Duodenal mucosa (tissue), 2 donors: ENCODE data around the gene TCERG1.
"Not testable (repeated sequence)": the region's sequence is repeated elsewhere in the genome, so short reads cannot be mapped to it uniquely, and the experiment has no call there.

Source experiments
- H3K27ac ChIP-seq: one replicate; pipeline ENCODE4 v1.7.0; 2013; ENCODE audit warnings: low read depth, low read length
- H3K27me3 ChIP-seq, 2 donors: one replicate each; pipeline ENCODE4 v1.7.0; 2013; ENCODE audit warnings: low read length in 2 of 2, control low read depth in 1 of 2; ENCODE audit not compliant: insufficient read depth in 2 of 2, control insufficient read depth in 1 of 2
- H3K36me3 ChIP-seq, 2 donors: one replicate each; pipeline ENCODE4 v1.7.0; 2013; ENCODE audit warnings: low read length in 2 of 2, control low read depth in 1 of 2; ENCODE audit not compliant: insufficient read depth in 2 of 2, control insufficient read depth in 1 of 2
- H3K4me1 ChIP-seq, 2 donors: one replicate each; pipeline ENCODE4 v1.7.0; 2013; ENCODE audit warnings: low read length in 2 of 2, control low read depth in 1 of 2; ENCODE audit not compliant: insufficient read depth in 2 of 2, control insufficient read depth in 1 of 2
- H3K4me3 ChIP-seq, 2 donors: one replicate each; pipeline ENCODE4 v1.7.0; 2013; ENCODE audit warnings: low read length in 2 of 2, low read depth in 1 of 2
- H3K9ac ChIP-seq, 2 donors: one replicate each; pipeline ENCODE4 v1.7.0; 2013; ENCODE audit warnings: low read length in 2 of 2, low read depth in 1 of 2
- H3K9me3 ChIP-seq, 2 donors: one replicate each; pipeline ENCODE4 v1.7.0; 2013; ENCODE audit warnings: low read length in 2 of 2, control low read depth in 1 of 2; ENCODE audit not compliant: control insufficient read depth in 1 of 2

Gene TCERG1

DNA sequence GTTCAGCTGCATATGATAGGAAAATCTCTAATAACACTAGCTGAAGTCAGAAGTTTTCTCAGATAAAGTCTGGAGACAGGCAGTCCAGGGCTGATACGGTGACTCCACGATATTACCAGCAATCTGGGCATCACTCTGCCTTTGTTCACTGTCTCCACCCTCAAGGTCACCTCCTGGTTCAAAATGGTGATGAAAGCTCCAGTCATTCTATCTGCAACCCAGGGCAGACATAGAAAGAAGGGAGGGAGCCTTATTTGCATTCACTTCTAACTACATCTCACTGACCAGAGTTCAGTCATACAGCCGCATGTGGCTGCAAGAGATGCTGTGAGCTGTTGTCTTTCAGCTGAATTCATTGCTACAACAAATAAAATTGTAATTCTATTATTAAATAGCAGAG lies 91.3 kb downstream of the TCERG1 start:
- Histone ChIP-seq H3K4me1 (no peaks in the 10 kb centered on the region), H3K9ac (no peak overlapping the region), H3K9me3 (no peaks in the 10 kb centered on the region), H3K27ac (no peak overlapping the region), H3K36me3 (no peaks in the 10 kb centered on the region), H3K4me3 (no peak overlapping the region), H3K27me3 (no peaks in the 10 kb centered on the region)

DNA sequence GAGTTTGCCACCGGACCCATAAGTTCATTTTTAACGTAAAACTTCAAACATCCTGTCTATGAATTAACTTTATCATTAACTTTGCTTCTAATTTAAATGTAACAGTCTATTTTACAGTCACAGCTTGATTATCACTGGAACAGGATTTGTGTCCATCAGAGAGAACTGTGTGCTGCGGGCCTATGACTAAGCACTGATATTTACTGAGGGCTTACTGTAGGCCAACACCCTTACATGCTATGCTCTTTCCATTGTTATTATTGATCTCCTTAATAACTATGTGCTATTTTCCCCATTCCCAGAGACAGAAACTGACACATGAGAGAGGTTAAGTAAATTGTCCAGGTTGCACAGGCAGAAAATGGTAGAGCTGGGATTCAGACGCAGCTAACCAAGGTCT lies 92.8 kb downstream of the TCERG1 start:
- H3K9me3 ChIP-seq, result no peaks in the 10 kb centered on the region
- no peaks in the 10 kb centered on the region for H3K36me3 ChIP-seq

DNA sequence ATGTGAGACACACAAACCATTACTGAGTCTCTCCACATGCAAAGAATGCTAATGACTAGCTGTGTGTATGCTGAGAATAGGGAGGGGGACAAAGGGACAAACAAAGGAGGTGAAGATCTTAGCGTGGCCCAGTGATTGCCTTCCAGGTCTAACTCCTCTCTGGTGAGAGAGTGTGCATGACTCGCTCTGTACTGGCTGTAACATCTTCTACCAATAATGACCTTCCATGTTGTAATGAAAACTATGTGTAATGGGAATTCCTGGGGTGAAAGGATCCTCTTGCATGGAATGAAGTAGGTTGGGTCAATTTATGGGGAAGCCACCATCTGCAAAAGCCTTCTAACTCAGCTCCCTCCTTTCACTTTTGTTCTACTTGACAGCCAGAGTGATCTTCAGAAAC lies 93.3 kb downstream of the TCERG1 start:
- no peak overlapping the region for H3K27ac ChIP-seq
- H3K4me3 ChIP-seq, result no peak overlapping the region
- no peaks in the 10 kb centered on the region for H3K27me3 ChIP-seq
- no peaks in the 10 kb centered on the region for H3K9me3 ChIP-seq
- H3K4me1 ChIP-seq, result no peaks in the 10 kb centered on the region
- no peak overlapping the region for H3K9ac ChIP-seq
- H3K36me3 ChIP-seq, result no peaks in the 10 kb centered on the region

More for the DNA sequence above, 92.8 kb downstream of the TCERG1 start:
- no peak overlapping the region for H3K9ac ChIP-seq
- H3K27ac ChIP-seq, result no peak overlapping the region
- no peak overlapping the region for H3K4me3 ChIP-seq
- H3K4me1 ChIP-seq, result no peaks in the 10 kb centered on the region
- no peaks in the 10 kb centered on the region for H3K27me3 ChIP-seq

DNA sequence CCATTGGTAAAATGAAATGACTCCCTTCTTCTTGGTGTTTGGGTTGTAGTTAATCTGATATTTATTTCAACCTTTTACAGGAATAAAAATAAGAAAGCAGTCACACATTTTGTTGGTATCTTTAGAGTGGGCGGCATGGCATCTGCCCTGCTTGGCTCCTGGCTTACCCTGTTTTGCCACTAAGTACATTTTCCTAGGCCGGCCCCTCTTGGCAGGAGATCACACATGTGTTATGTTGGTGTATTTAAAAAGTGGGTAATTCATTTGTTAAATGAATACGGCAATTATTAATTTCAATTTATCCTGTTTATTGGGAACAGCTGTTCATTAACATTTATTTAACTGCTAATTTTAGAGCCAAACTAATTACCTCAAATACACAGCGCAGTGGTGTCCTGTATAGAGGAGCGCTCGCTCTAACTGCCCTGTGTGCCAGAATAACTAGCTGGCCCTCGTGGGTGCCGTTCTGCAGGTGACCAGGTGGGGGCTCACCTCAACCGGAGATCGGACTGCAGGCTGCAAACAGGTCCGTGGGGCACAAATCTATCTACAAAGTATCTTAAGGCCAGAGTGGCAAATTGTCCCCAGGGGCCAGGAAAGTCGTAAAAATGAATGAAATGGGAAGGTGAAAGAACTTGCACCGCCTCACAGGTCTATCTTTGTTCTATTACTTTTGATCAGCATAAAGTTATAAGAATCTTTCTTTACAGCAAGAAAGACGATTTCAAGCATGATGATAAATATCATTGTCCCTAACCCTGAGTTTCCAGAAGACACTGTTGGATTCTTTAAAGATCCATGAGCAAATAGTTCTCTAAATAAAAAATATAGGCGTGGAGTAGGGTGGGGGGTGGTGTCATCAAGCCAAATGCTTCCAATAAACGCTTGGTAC lies 95.1 kb downstream of the TCERG1 start:
- Histone ChIP-seq H3K36me3 (no peaks in the 10 kb centered on the region), H3K4me1 (no peaks in the 10 kb centered on the region), H3K27ac (no peak overlapping the region), H3K4me3 (no peak overlapping the region), H3K27me3 (no peaks in the 10 kb centered on the region), H3K9ac (no peak overlapping the region), H3K9me3 (no peaks in the 10 kb centered on the region)

DNA sequence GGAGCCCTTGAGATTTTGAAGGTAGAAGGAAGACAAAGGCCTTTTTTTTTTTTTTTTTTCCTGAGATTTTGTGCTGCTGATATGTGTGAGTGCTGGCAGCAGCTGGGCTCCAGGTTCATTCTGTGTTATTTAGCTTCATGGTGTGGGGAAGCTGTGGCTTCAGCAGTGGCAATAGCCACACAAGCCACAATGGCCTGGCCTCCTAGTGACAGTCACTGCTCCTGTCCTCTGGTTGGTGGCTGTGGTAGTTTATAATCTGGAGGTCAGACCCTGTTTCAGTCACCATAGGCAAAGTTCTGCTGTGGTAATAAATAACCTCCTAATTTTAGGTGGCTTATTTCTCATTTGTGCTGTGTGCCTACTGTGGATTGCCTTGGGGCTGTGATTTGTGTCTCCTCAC lies 97.1 kb downstream of the TCERG1 start:
- H3K9ac ChIP-seq, result no peak overlapping the region
- H3K4me3 ChIP-seq, result no peak overlapping the region
- H3K36me3 ChIP-seq, result no peaks in the 10 kb centered on the region
- no peak overlapping the region for H3K27ac ChIP-seq
- H3K9me3 ChIP-seq, result no peaks in the 10 kb centered on the region
- no peaks in the 10 kb centered on the region for H3K27me3 ChIP-seq
- no peaks in the 10 kb centered on the region for H3K4me1 ChIP-seq

DNA sequence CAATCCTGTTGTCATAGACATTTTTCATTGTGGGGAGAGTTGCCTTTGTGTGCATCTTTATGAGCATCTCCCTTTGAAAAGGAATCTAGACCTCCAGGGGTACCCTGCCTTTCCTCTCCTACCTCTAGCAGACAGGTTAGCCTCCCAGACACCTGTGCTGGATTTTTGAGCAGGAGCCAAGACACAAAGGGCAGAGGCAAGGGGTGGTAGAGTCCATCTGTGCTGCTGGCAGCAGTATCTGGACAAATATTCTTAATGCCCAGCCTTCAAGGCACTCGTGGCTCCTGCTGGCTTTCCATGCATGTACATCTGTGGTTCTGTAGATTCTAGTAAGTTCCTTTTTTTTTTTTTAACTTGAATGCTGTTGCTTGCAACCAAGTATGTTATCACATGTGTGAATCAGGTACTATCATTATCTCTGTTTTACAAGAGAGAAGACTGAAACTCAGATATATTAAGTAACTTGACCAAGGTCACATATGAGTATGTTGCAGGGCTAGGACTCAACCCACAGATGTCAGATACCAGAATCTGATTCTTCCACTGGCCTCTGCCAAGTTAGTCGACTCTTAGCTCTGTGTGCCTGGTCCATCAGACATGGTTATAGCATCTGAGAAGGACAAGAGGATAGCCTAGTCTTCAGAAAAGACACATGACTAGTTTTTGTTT lies 101.8 kb downstream of the TCERG1 start:
- no peaks in the 10 kb centered on the region for H3K27me3 ChIP-seq
- no peak overlapping the region for H3K9ac ChIP-seq
- H3K9me3 ChIP-seq, result no peaks in the 10 kb centered on the region
- no peak overlapping the region for H3K27ac ChIP-seq
- H3K36me3 ChIP-seq, result no peaks in the 10 kb centered on the region
- no peak overlapping the region for H3K4me3 ChIP-seq
- no peaks in the 10 kb centered on the region for H3K4me1 ChIP-seq

DNA sequence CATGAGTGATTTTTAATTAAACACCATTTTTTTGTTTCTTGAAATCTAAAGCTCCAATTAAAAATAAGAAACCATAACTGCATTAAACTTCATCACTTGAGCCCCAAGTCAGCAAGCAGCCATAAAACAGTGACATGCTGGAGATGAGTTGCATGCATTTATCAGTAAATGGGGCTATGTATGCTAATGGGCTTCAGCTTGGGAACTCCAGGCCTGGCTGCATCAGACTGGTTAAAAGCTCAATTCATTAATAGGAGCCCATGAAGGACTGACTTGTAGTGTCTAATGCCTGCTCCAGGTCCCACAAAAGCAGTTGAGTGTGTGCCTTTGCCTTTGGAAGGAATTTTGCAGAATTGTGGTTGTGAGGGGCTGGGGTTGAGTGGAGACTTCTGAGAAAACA lies 102.5 kb downstream of the TCERG1 start:
- H3K9me3 ChIP-seq, result no peaks in the 10 kb centered on the region
- H3K27ac ChIP-seq, result no peak overlapping the region

DNA sequence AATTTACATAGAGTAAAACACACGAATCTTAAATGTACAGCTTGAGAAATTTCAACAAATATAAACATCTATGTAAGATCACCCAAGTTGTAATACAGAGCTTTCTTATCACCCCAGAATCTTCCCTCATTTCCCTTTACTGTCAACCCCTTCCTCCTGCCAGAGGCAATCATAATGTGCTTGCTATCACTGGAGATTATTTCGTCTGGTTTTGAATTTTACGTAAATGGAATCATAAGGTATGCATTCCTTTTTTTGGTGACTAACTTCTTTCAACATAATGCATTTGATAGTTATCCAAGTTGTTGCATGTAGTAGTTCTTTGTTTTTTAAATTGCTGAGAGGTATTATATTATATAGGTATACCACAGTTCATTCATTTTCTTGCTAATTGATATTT lies 106.3 kb downstream of the TCERG1 start:
- no peaks in the 10 kb centered on the region for H3K4me1 ChIP-seq
- H3K27ac ChIP-seq, result no peak overlapping the region
- no peaks in the 10 kb centered on the region for H3K27me3 ChIP-seq
- no peaks in the 10 kb centered on the region for H3K36me3 ChIP-seq
- no peak overlapping the region for H3K9ac ChIP-seq
- no peaks in the 10 kb centered on the region for H3K9me3 ChIP-seq
- no peak overlapping the region for H3K4me3 ChIP-seq

More for the DNA sequence above, 102.5 kb downstream of the TCERG1 start:
- no peaks in the 10 kb centered on the region for H3K36me3 ChIP-seq
- no peak overlapping the region for H3K9ac ChIP-seq
- no peaks in the 10 kb centered on the region for H3K27me3 ChIP-seq
- no peak overlapping the region for H3K4me3 ChIP-seq
- no peaks in the 10 kb centered on the region for H3K4me1 ChIP-seq

DNA sequence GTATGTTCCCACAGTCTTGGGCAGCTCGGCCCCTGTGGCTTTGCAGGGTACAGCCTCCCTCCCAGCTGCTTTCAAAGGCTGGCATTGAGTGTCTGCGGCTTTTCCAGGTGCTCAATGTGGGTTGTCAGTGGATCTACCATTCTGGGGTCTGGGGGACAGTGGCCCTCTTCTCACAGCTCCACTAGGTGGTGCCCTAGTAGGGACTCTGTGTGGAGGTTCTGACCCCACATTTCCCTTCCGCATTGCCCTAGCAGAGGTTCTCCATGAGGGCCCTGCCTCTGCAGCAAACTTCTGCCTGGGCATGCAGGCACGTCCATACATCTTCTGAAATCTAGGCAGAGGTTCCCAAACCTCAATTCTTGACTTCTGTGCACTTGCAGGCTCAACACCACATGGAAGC lies 109.8 kb downstream of the TCERG1 start:
- not testable (repeated sequence) for H3K27me3 ChIP-seq, H3K4me3 ChIP-seq, H3K27ac ChIP-seq, H3K36me3 ChIP-seq, H3K4me1 ChIP-seq, H3K9ac ChIP-seq, H3K9me3 ChIP-seq

DNA sequence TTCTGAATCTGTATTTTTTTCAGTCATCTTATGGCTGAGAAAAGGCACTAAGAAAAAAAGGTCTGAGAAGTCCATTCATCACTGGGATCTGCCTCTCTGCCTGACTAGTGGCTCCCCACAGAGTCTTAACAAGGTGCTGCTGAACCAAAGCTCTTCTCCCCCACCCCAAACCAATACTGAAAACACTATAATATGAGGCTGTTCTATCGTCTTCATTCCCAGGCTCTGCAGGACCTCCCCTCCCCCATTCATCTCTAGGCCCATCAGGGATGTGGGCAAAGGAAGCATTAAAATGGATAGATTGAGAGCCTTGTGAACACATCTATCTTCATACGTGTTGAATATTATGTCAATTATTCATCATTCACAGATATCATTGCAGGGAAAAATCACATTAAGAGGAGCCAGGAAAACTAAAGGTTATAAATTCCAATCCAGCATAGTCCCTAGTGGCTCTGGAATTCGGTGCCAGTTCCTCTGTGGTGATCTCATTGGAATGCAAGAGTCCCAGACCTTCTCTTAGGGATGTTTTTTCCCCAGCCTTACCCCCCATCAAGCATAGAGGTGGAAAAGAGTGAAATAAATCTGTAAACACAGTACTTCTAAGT lies 113.2 kb downstream of the TCERG1 start:
- Histone ChIP-seq H3K9me3 (no peaks in the 10 kb centered on the region), H3K9ac (no peak overlapping the region), H3K4me1 (no peaks in the 10 kb centered on the region), H3K36me3 (no peaks in the 10 kb centered on the region), H3K27ac (no peak overlapping the region), H3K27me3 (no peaks in the 10 kb centered on the region), H3K4me3 (no peak overlapping the region)
